Measurements from ENCODE around the gene EPC1.
"Not testable (repeated sequence)": the region's sequence is repeated elsewhere in the genome, so short reads cannot be mapped to it uniquely, and the experiment has no call there.

EPC1 gene

GRCh38 chr10:32346551-32347362 is at the start of gene EPC1:
TSS of gene EPC1 (minus strand) at chr10:32347158. CDS start at chr10:32346915, 243 bp downstream.
- DNase-seq (ENCODE audit: low spot score), result peak; percentile 88

GRCh38 chr10:32393911-32394310 is 47.0 kb upstream of the EPC1 start:
- DNase-seq (ENCODE audit: low spot score), result no peak

- DNase-seq (ENCODE audit: low spot score), result not testable (repeated sequence)
Measured at GRCh38 chr10:32392284-32392683, 45.3 kb upstream of the EPC1 start.

- DNase-seq (ENCODE audit: low spot score), result no peak
Measured at GRCh38 chr10:32390193-32390592, 43.2 kb upstream of the EPC1 start.

GRCh38 chr10:32388258-32389027 is 41.5 kb upstream of the EPC1 start:
- DNase-seq (ENCODE audit: low spot score), result no peak

- no peak for DNase-seq (ENCODE audit: low spot score)
Measured at GRCh38 chr10:32386623-32387260, 39.8 kb upstream of the EPC1 start.

GRCh38 chr10:32384171-32384570 is 37.2 kb upstream of the EPC1 start:
- no peak for DNase-seq (ENCODE audit: low spot score)

- no peak for DNase-seq (ENCODE audit: low spot score)
Measured at GRCh38 chr10:32381165-32381564, 34.2 kb upstream of the EPC1 start.

- DNase-seq (ENCODE audit: low spot score), result no peak
Measured at GRCh38 chr10:32379950-32380551, 33.1 kb upstream of the EPC1 start.

- peak; percentile 74 for DNase-seq (ENCODE audit: low spot score)
Measured at GRCh38 chr10:32379318-32379949, 32.5 kb upstream of the EPC1 start.

GRCh38 chr10:32378363-32379317 is 31.7 kb upstream of the EPC1 start:
- peak; percentile 87 for DNase-seq (ENCODE audit: low spot score)

- DNase-seq (ENCODE audit: low spot score), result peak; percentile 53
Measured at GRCh38 chr10:32377458-32378259, 30.7 kb upstream of the EPC1 start.

GRCh38 chr10:32376771-32377170 is 29.8 kb upstream of the EPC1 start:
- DNase-seq (ENCODE audit: low spot score), result no peak

GRCh38 chr10:32376097-32376496 is 29.1 kb upstream of the EPC1 start:
- no peak for DNase-seq (ENCODE audit: low spot score)

GRCh38 chr10:32375631-32376030 is 28.7 kb upstream of the EPC1 start:
- DNase-seq (ENCODE audit: low spot score), result no peak

- no peak for DNase-seq (ENCODE audit: low spot score)
Measured at GRCh38 chr10:32374605-32375004, 27.6 kb upstream of the EPC1 start.

GRCh38 chr10:32373496-32373895 is 26.5 kb upstream of the EPC1 start:
- DNase-seq (ENCODE audit: low spot score), result no peak

- no peak for DNase-seq (ENCODE audit: low spot score)
Measured at GRCh38 chr10:32373031-32373430, 26.1 kb upstream of the EPC1 start.

GRCh38 chr10:32372000-32372875 is 25.3 kb upstream of the EPC1 start:
- DNase-seq (ENCODE audit: low spot score), result peak; percentile 9
